Measurements from ENCODE around the gene C21orf58. TPM values are rescaled to one million over a fixed set of nuclear protein-coding genes. Genes with fewer than 3 reads are reported as not detected.
A peak's percentile ranks its signal among the peaks of the same experiment; 100 is the strongest.

C21orf58 gene
- total and polyA plus RNA-seq, 12 donors, result 0.51 to 2.9 (median 1.3) TPM

GRCh38 chr21:46255166-46255565, 68.5 kb downstream of the C21orf58 start:
- Histone ChIP-seq H3K27me3 (no peaks in the 10 kb centered on the region), H3K4me1 (peaks cover 0 to 26% (median 3%) of the 10 kb centered on the region in 9 donors), H3K27ac (peak overlapping the region in 1 of 10 donors; percentile 9), H3K4me3 (no peak overlapping the region), H3K9me3 (no peaks in the 10 kb centered on the region), H3K36me3 (peaks cover 0 to 100% (median 81%) of the 10 kb centered on the region in 9 donors)
- intact Hi-C loops (cut with DNase I), result loop anchor here in 4 of 10 donors (5.0 to 10.0 kb wide), 4 partner anchors 110 to 283 kb away; no protein-coding TSS in a partner anchor
- TF ChIP-seq CTCF (IDR thresholded peaks at IDR 0.05), result no peak
- DNase-seq, result no peak
- ATAC-seq, result peak in 1 of 8 donors; percentile 6
- WGBS, 2 donors, result 84 to 85% methylated on average over 11 of the region's 11 CpGs

GRCh38 chr21:46254208-46254975, 69.3 kb downstream of the C21orf58 start:
- 79 to 82% methylated on average over 12 of the region's 12 CpGs for WGBS, 2 donors
- no peak for ATAC-seq
- Histone ChIP-seq H3K4me3 (no peak overlapping the region), H3K27me3 (no peaks in the 10 kb centered on the region), H3K36me3 (peaks cover 0 to 100% (median 79%) of the 10 kb centered on the region in 9 donors), H3K4me1 (peaks cover 0 to 26% (median 3%) of the 10 kb centered on the region in 9 donors), H3K9me3 (no peaks in the 10 kb centered on the region), H3K27ac (peak overlapping the region in 2 of 10 donors; percentile 9 to 20)
- no peak for TF ChIP-seq CTCF (IDR thresholded peaks at IDR 0.05)
- intact Hi-C loops (cut with DNase I), result loop anchor here in 2 of 10 donors (10.0 kb wide), 2 partner anchors 110 to 280 kb away; no protein-coding TSS in a partner anchor
- no peak for DNase-seq

- intact Hi-C loops (cut with DNase I), result loop anchor here in 2 of 10 donors (10.0 kb wide), 2 partner anchors 109 to 279 kb away; no protein-coding TSS in a partner anchor
Observed at GRCh38 chr21:46253610-46254124, 70.0 kb downstream of the C21orf58 start.

More at GRCh38 chr21:46253610-46254124, 70.0 kb downstream of the C21orf58 start:
- Histone ChIP-seq H3K4me3 (no peak overlapping the region), H3K27ac (peak overlapping the region in 1 of 10 donors; percentile 20), H3K9me3 (no peaks in the 10 kb centered on the region), H3K36me3 (peaks cover 0 to 100% (median 72%) of the 10 kb centered on the region in 9 donors), H3K4me1 (peaks cover 0 to 26% (median 3%) of the 10 kb centered on the region in 9 donors), H3K27me3 (no peaks in the 10 kb centered on the region)
- WGBS, 2 donors, result 57 to 69% methylated on average over 8 of the region's 8 CpGs
- ATAC-seq (no peak), DNase-seq (no peak)
- no peak for TF ChIP-seq CTCF (IDR thresholded peaks at IDR 0.05)

Measured in heart right ventricle (tissue), 16 donors.